HCT116 (cell line): Measurements from ENCODE around the gene POFUT2. TPM values are rescaled to one million over a fixed set of nuclear protein-coding genes. Genes with fewer than 3 reads are reported as not detected.

Experiments used
- ATAC-seq: fragments of 200-7000 bp; cut with Tn5 transposase; 2 replicates; pipeline ENCODE4 v1.9.1; 2020; ENCODE audit warnings: mild to moderate bottlenecking, moderate library complexity
- BruUV-seq: library from RNA; stranded (reverse); fragments of 400-500 nt; replicated peaks from 2 replicates; lab custom pipeline; 2021; lab: Mats Ljungman, UMichigan
- CTCF ChIA-PET: fragments of 300-600 bp; sonication (Branson Sonifier 250); formaldehyde crosslinking; loops from one replicate; lab custom pipeline; 2021; ENCODE audit warnings: antibody characterized with exemption; lab: Charles Lee
- POLR2A ChIA-PET: fragments of 300-600, 350-600 bp; sonication (Branson Sonifier 250); formaldehyde crosslinking; loops from one replicate; lab custom pipeline; 2021; ENCODE audit warnings: antibody characterized with exemption; lab: Charles Lee
- RAD21 ChIA-PET, 2 experiments: fragments of 300-600 bp; sonication (Branson Sonifier 250); formaldehyde crosslinking; loops; one replicate each; lab custom pipeline; 2023; ENCODE audit warnings: low total read pairs in 2 of 2; ENCODE audit not compliant: uncharacterized antibody in 2 of 2, unreplicated experiment in 2 of 2, low non-redundant PET in 1 of 2; lab: Charles Lee
- DNase-seq: peaks from one replicate; pipeline ENCODE4 v3.0.0-alpha.2; 2010; ENCODE audit warnings: low read depth, low spot score
- H2AFZ ChIP-seq: fragments of 200-600 bp; shearing (Covaris generic), sonication (generic); 2 replicates; pipeline ENCODE4 v1.6.1; 2017; ENCODE audit warnings: low read depth, mixed run types, mixed read lengths, antibody characterized with exemption, low read length; ENCODE audit not compliant: poor library complexity, severe bottlenecking
- H3K27ac ChIP-seq: 2 replicates; pipeline ENCODE4 v1.5.1; 2012; ENCODE audit warnings: low read depth, low read length
- H3K27me3 ChIP-seq: fragments of 200-600 bp; sonication (generic); 2 replicates; pipeline ENCODE4 v1.6.1; 2016; ENCODE audit warnings: mixed run types, low read length, mixed read lengths; ENCODE audit not compliant: insufficient read depth
- H3K36me3 ChIP-seq, 2 experiments: fragments of 200-500 bp in 1 of 2; fragments of 200-600 bp in 1 of 2; sonication (Bioruptor generic) in 1 of 2; sonication (generic) in 1 of 2; 2 replicates each; pipeline versions ENCODE4 v1.5.1 to v1.6.1; 2014 to 2016; ENCODE audit warnings: low read length in 2 of 2, inconsistent platforms in 1 of 2, mixed read lengths in 1 of 2, mixed run types in 1 of 2; ENCODE audit not compliant: insufficient read depth in 2 of 2, control insufficient read depth in 1 of 2
- H3K4me1 ChIP-seq, 2 experiments: fragments of 200-600 bp in 1 of 2; sonication (generic) in 1 of 2; 2 replicates each; pipeline versions ENCODE4 v1.5.1 to v1.6.1; 2012 to 2017; ENCODE audit warnings: low read length in 2 of 2, inconsistent platforms in 1 of 2, mild to moderate bottlenecking in 1 of 2, mixed read lengths in 1 of 2, mixed run types in 1 of 2, moderate library complexity in 1 of 2; ENCODE audit not compliant: insufficient read depth in 2 of 2, control insufficient read depth in 1 of 2
- H3K4me2 ChIP-seq: fragments of 200-600 bp; sonication (generic); 2 replicates; pipeline ENCODE4 v1.6.1; 2017; ENCODE audit warnings: mixed run types, low read length, mixed read lengths
- H3K4me3 ChIP-seq, 2 experiments: fragments of 200-600 bp in 1 of 2; sonication (generic) in 1 of 2; replicated peaks in 1 of 2; 2 replicates each; pipeline ENCODE4 v1.5.1; 2011 to 2016; ENCODE audit warnings: low read length in 2 of 2, control low read depth in 1 of 2, low read depth in 1 of 2, mild to moderate bottlenecking in 1 of 2, mixed read lengths in 1 of 2, mixed run types in 1 of 2
- H3K79me2 ChIP-seq: fragments of 200-600 bp; sonication (generic); 2 replicates; pipeline ENCODE4 v1.6.1; 2017; ENCODE audit warnings: mild to moderate bottlenecking, mixed run types, low read length, moderate library complexity, mixed read lengths; ENCODE audit not compliant: insufficient read depth
- H3K9ac ChIP-seq: fragments of 200-600 bp; sonication (generic); 2 replicates; pipeline ENCODE4 v1.6.1; 2016; ENCODE audit warnings: low read length, mixed read lengths
- H3K9me2 ChIP-seq: fragments of 200-600 bp; sonication (generic), shearing (Covaris generic); 2 replicates; pipeline ENCODE4 v1.6.1; 2017; ENCODE audit warnings: mixed run types, mild to moderate bottlenecking, moderate library complexity; ENCODE audit not compliant: insufficient read depth
- H3K9me3 ChIP-seq, 2 experiments: fragments of 200-500 bp in 1 of 2; fragments of 200-600 bp in 1 of 2; sonication (Bioruptor generic) in 1 of 2; sonication (generic) in 1 of 2; 2 replicates each; pipeline ENCODE4 v1.6.1; 2014 to 2017; ENCODE audit warnings: low read length in 2 of 2, mixed read lengths in 2 of 2, inconsistent platforms in 1 of 2, low read depth in 1 of 2, mild to moderate bottlenecking in 1 of 2, mixed run types in 1 of 2, moderate library complexity in 1 of 2; ENCODE audit not compliant: control insufficient read depth in 1 of 2, insufficient read depth in 1 of 2
- H4K20me1 ChIP-seq: fragments of 200-600 bp; sonication (generic), shearing (Covaris generic); 2 replicates; pipeline ENCODE4 v1.6.1; 2017; ENCODE audit warnings: mixed run types, mild to moderate bottlenecking, moderate library complexity; ENCODE audit not compliant: insufficient read depth
- ATF3 ChIP-seq: IDR thresholded peaks from 2 replicates; pipeline ENCODE4 v1.6.1; 2012
- CEBPB ChIP-seq: IDR thresholded peaks from 2 replicates; pipeline ENCODE4 v1.6.1; 2012; ENCODE audit warnings: low read depth
- CTCF ChIP-seq, 3 experiments: fragments of 200-600 bp in 1 of 3; sonication (generic) in 1 of 3; IDR thresholded peaks in 2 of 3; conservative IDR thresholded peaks in 1 of 3; 2 replicates each; pipeline ENCODE4 v1.5.1; 2012 to 2017; ENCODE audit warnings: low read depth in 2 of 3, low read length in 2 of 3, antibody characterized with exemption in 1 of 3, borderline replicate concordance in 1 of 3, control low read depth in 1 of 3, mild to moderate bottlenecking in 1 of 3, mixed read lengths in 1 of 3, mixed run types in 1 of 3, moderate library complexity in 1 of 3; ENCODE audit not compliant: insufficient read depth in 1 of 3
- EZH2phosphoT487 ChIP-seq: fragments of 200-600 bp; IDR thresholded peaks from 2 replicates; pipeline ENCODE4 v1.6.1; 2018; ENCODE audit warnings: antibody characterized with exemption, borderline replicate concordance
- JUND ChIP-seq: IDR thresholded peaks from 2 replicates; pipeline ENCODE4 v1.6.1; 2012
- REST ChIP-seq: IDR thresholded peaks from 2 replicates; pipeline ENCODE4 v1.6.1; 2012; ENCODE audit warnings: low read depth
- SRF ChIP-seq: IDR thresholded peaks from 2 replicates; pipeline ENCODE4 v1.6.1; 2012; ENCODE audit warnings: low read depth
- TCF7L2 ChIP-seq: IDR thresholded peaks from 2 replicates; pipeline ENCODE4 v1.7.0; 2011; ENCODE audit warnings: borderline replicate concordance, inconsistent platforms; ENCODE audit not compliant: insufficient read depth, insufficient read length; ENCODE audit errors: extremely low read depth
- intact Hi-C: fragments of 100-400 bp; cut with micrococcal nuclease; formaldehyde crosslinking; loops from 2 replicates; pipeline ENCODE4 v1.10.0; 2022
- total RNA-seq: library from RNA; stranded (reverse); gene quantifications from one replicate; pipeline ENCODE4 v1.2.1, GENCODE V29; 2021; ENCODE audit not compliant: unreplicated experiment

The POFUT2 gene
- total RNA-seq, 1 experiment from 2014 or later = 20.5 TPM

- TF ChIP-seq REST (no peak), EZH2phosphoT487 (no peak), TCF7L2 (no peak), CEBPB (no peak), SRF (no peak)
Observed at GRCh38 chr21:45304945-45305344, 17.2 kb upstream of the POFUT2 start (continued).

GRCh38 chr21:45304476-45304830 is 16.8 kb upstream of the POFUT2 start:
- Histone ChIP-seq H3K4me1 (peaks cover 0 to 12% of the 10 kb centered on the region in 2 experiments; a peak in 3 of 4 replicates), H3K27me3 (no peaks in the 10 kb centered on the region), H2AFZ (no peak overlapping the region), H3K9me3 (no peaks in the 10 kb centered on the region), H4K20me1 (no peaks in the 10 kb centered on the region), H3K79me2 (no peaks in the 10 kb centered on the region), H3K27ac (no peak overlapping the region), H3K36me3 (no peaks in the 10 kb centered on the region), H3K9me2 (no peaks in the 10 kb centered on the region), H3K4me2 (no peak overlapping the region), H3K9ac (no peak overlapping the region), H3K4me3 (no peak overlapping the region)
- TF ChIP-seq CTCF (IDR thresholded peaks at IDR 0.05 in 2 of 3, conservative IDR thresholded peaks at IDR 0.05 in 1 of 3; ENCODE audit: borderline replicate concordance in 1 of 3, insufficient read depth in 1 of 3, low read depth in 2 of 3, low read length in 2 of 3) (no peak), ATF3 (no peak), JUND (no peak)
- ATAC-seq (no peak), DNase-seq (no peak)
- POLR2A ChIA-PET = no interaction called here
- CTCF ChIA-PET = no interaction called here
- RAD21 ChIA-PET = no interaction called here
- intact Hi-C loops = no loop called here
- BruUV-seq = no TSS peak
